GM19238 (cell line): Measurements from ENCODE around the gene GINS2.

Source experiments
- DNase-seq: peaks from one replicate; pipeline ENCODE4 v3.0.0; 2011; ENCODE audit warnings: low spot score; ENCODE audit not compliant: insufficient read length

GINS2 gene

GRCh38 chr16:85640585-85640984 lies 48.2 kb downstream of the GINS2 start:
- DNase-seq, result no peak

GRCh38 chr16:85640254-85640558 lies 48.5 kb downstream of the GINS2 start:
- no peak for DNase-seq

GRCh38 chr16:85639529-85640253 lies 49.1 kb downstream of the GINS2 start:
- DNase-seq, result no peak

- no peak for DNase-seq
Observed at GRCh38 chr16:85638695-85639409, 49.9 kb downstream of the GINS2 start.

GRCh38 chr16:85637808-85638647 lies 50.7 kb downstream of the GINS2 start:
- no peak for DNase-seq

GRCh38 chr16:85637061-85637807 lies 51.5 kb downstream of the GINS2 start:
- DNase-seq, result no peak

DNA sequence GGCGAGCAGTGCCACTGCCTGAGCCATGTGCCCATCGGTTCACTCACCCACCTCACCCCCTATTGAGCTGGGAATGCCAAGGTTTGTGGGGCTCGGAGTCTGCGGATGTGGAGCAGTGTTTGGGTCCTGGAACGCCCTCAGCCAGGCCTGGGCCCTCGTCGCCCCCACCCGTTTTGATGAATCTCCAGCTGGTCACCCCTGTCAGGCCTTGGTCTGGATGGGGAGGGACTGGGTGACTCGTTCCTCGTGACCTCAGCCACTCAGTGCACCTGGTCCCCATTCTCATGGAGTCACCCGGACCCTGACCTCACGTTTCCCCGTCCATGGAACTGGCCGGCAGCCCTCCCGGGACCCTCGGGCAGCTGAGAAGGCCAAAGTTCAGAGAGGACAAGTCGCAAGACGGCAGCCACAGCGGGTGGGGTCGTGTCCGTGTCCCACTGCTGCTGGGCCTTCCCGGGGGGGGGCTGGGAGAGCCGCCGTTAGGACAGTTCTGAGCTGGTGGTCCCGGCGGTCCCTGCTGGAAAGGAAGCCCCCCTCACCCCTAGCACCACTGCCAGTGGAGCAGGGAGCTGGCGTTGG lies 52.4 kb downstream of the GINS2 start:
- DNase-seq, result no peak

GRCh38 chr16:85635545-85636140 lies 53.1 kb downstream of the GINS2 start:
- DNase-seq, result no peak

DNA sequence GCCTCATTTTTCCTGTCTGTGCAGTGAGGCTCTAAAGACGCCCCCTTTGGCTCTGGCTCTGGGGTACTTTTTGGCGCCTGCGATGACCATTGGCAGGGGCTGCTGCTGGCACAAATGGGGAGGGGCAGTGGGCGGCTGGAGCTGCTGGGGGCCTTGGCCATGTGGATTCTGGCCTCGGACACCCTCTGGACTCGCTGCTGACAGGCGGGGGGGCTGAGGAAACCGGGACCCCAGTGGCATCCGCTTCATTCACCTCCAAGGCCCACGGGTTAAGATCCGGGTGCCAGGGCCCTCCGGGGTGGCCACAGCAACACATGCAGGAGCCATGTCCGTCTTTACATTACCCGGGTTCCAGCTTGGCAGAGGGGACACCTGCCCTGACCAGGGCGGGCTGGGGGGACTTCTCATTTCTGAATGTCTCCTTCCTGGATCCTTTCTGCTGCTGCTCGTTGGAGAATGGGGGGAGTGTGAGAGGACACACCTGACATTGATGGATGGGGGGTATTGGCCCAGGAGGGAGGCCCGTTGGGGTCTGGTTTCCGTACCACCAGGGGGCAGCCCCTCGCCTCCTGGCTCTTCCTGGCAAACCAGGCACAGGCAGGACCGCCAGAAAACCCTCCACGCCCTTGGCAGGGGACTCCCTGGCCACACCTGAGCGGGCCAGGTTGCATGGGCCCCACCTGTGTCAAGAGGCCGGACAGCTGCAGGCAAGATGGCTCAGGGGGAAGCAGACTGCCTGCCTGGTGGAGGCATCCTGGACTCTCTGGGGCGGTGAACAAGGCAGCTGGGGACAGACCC lies 53.8 kb downstream of the GINS2 start:
- DNase-seq, result no peak

DNA sequence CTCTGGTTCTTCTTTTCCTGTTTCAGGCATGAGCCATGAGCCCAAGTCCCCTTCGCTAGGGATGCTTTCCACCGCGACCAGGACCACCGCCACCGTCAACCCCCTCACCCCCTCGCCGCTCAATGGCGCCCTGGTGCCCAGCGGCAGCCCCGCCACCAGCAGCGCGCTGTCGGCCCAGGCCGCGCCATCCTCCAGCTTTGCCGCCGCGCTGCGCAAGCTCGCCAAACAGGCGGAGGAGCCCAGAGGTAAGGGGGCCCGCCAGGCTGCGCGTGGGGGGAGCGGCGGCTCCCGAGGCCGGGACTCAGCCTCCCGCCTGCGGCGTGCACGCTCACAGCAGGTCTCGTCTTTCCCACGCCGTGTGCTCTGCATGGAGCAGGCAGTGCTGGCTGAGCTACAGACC lies 54.9 kb downstream of the GINS2 start:
- no peak for DNase-seq

DNA sequence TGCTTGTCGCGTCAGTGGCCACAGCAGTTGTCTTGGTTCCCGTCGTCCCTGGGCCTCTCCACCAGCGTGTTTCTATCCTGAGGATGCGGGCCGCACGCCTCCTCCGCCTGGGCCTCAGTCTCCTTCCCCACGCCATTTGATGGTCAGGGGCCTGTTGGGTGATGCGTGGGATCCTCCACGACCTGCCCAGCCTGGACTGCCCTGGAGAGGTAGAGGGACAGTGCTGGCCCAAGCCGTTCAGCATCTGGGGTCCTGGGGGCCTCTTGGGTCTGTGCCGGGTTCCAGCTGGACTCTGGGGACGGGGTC lies 55.4 kb downstream of the GINS2 start:
- no peak for DNase-seq

DNA sequence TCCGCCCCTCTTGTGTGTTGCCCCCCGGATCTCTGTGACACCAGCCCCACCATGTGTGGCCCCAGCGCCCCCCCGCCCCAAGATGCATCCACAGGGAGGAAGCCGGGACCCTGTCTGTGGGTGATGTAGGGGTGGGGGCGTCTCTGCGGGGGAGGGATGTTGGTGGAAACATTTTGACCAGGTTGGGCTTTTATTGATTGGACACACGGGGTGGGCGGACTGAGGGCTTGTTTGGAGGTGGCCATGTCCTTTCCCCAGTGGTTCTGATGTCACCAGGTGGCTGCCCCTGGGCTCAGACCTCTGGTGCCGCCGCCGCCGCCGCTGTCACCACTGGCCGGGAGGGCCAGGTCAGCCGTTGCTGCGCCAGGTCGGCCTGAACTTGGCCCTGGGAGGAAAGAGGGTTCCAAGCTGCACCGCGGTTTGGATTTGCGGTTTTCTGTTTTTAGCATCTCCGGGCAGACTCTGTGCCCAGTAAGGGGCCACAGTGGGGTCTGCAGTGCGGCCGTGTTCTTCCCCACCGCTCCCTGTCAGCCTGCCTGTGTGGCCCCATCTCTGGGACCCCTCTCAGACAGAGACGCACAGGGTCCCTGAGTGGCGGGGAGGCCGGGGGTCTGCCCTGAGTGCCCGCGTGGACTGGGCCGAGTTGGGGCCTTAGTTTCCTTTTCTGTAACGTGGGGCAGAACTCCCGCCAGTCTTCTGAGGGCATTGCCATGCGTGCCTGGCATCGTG lies 55.9 kb downstream of the GINS2 start:
- DNase-seq, result no peak

- DNase-seq, result no peak
Observed at GRCh38 chr16:85631802-85632393, 56.9 kb downstream of the GINS2 start.

DNA sequence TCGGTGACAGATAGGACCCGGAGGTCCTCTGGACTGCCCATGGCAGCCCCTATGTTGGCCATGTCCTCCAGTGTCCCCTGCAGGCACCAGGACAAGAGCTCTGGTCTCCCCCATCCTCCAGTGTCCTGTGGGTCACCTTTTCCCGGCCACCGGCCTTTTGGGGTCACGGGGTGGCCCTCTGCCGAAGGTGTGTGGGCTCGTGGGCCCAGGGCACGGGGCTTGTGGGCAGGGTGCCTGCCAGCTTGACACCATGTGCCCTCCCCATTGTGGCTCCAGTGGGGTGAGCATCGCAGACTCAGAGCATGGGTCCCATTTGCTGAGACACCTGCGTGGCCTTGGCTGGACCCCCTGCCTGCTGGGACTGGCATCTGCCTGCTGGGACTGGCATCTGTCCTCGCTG lies 57.5 kb downstream of the GINS2 start:
- no peak for DNase-seq

- DNase-seq, result no peak
Observed at GRCh38 chr16:85629853-85630252, 58.9 kb downstream of the GINS2 start.

- no peak for DNase-seq
Observed at GRCh38 chr16:85629326-85629725, 59.4 kb downstream of the GINS2 start.

DNA sequence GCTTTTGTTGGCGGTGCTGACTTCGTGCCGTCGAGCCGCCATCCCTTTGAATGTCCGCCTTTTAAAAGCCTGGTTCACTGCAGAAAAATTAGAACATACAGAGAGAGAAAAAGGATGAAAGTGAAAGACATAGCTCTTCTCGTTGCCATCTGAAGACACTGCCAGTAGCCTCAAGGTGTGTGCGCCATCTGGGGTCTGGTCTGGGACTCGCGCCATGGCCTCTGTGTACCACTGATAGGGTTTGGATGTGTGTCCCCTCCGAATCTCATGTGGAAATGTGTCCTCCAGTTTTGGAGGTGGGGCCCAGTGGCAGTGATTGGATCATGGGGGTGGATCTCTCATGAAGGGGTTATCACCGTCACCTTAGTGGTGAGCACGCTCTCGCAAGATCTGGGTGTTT lies 60.1 kb downstream of the GINS2 start:
- no peak for DNase-seq

GRCh38 chr16:85628265-85628556 lies 60.5 kb downstream of the GINS2 start:
- no peak for DNase-seq

DNA sequence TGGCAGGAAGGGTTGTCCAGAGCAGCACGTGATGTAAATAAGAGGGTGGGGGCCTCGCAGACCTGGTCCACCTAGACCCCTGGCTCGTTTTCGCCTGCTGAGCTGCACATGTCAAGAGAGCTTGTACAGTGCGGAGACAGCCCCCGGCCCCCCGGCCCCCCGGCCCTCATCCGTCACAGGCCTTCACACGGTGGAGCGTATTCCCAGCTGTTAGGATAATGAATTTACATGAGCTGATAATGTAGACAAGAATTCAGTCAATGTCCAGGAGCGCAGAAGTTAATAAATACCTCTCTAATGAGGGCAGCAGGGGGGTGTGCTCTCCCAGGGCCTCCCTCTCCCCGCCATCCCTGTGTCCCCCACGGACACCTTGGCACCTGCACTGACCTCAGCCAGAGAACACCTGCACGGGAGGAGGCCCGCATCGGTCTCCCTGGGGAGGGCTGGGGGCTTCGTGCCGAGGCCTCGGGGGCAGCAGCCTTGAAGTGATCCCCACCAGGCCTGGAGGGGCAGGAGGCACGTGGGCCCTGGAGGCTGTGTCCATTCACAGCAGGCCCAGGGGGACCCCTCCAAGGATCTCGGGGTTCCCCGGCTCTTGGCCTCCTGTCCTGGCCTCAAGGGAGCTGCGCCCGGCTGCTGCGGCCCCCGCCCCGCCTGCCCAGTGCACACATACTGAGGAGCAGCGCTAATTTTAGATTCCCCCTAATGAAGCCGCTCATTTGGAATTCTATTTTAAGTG lies 61.1 kb downstream of the GINS2 start:
- no peak for DNase-seq
